Activated T-cell treated with anti-CD3 and anti-CD28 coated beads for 4 hours (primary cell): Measurements from ENCODE around the gene GPATCH2L.

ENCODE experiments used
- DNase-seq: peaks from one replicate; pipeline ENCODE4 v3.0.0-alpha.2; 2020

Gene GPATCH2L

DNA sequence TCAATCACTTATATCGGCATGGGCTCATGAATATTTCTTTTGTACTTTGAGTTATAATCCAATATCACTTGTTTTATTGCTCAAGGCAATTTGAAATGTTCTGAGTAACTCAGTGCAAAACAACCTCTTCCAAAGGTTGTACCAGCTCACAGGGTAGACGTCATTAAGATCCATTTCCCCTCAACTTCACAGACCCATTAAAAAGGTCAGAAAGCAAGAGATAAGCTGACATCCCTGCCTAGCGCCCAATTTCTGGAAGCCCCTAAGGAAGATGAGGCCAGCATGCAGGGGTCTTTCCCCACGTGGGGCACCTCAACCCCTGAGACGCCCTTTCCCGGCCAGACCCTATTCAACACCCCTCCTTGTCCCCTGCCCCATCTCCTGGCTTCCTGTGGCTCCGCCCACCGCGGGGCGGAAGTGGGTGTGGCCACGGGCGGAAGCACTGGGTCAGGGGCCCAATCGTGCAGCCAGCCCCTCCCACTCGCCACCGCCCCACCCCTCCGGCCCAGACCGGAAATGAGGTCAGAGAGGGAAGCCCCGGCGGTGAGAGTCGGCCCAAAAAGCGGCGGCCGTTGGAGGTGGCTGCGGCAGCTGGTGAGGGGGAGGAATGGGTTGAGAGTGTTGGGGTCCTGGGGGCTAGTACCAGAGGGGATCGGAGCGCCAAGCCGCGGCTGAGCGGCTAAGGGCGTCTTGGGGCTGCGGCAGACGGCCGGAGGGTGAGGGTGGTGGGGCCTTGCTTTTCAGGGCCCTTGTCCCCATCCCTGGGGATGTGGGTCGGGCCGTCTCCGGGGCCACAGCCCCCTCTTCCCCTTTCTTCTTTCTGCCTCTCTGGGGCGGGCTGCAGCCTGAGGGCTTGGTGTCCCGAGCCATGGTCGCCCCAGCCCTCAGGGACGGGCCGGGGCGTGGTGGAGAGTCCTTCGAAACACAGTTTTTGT, at the start of gene GPATCH2L:
GPATCH2L (plus strand) TSS at position 525 of the 935 bp plus-strand sequence. CDS start 2,442 bp downstream, outside the sequence.
- peak; percentile 99 for DNase-seq

- no peak for DNase-seq
These were observed 46.8 kb upstream of the GPATCH2L start for GRCh38 chr14:76104802-76105355.

- DNase-seq: no peak
These were observed 45.5 kb upstream of the GPATCH2L start for GRCh38 chr14:76106188-76106587.

GRCh38 chr14:76109087-76109880, 42.4 kb upstream of the GPATCH2L start:
- no peak for DNase-seq

- no peak for DNase-seq
These were observed 38.7 kb upstream of the GPATCH2L start for GRCh38 chr14:76112889-76113624.

DNA sequence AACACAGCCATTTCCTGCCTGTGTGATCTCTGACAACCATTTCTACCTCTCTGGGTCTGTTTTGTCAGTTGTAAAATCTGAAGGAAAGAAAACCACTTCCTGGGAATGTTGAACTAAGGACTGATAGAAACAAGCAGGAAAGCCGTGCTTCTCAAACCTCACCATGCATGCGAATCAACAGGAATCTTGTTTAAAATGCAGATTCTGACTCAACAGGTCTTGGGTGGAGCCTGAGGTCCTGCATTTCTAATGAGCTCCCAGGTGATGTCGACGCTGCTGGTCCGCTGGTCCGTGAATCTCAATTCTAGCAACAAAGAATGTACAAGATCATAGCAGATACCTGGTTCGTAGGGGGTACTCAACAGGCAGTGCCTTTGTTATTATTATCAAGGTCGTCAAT, 38.0 kb upstream of the GPATCH2L start:
- no peak for DNase-seq

- DNase-seq: no peak
These were observed 36.7 kb upstream of the GPATCH2L start for GRCh38 chr14:76115010-76115422.

- no peak for DNase-seq
These were observed 33.8 kb upstream of the GPATCH2L start for GRCh38 chr14:76117789-76118484.

DNA sequence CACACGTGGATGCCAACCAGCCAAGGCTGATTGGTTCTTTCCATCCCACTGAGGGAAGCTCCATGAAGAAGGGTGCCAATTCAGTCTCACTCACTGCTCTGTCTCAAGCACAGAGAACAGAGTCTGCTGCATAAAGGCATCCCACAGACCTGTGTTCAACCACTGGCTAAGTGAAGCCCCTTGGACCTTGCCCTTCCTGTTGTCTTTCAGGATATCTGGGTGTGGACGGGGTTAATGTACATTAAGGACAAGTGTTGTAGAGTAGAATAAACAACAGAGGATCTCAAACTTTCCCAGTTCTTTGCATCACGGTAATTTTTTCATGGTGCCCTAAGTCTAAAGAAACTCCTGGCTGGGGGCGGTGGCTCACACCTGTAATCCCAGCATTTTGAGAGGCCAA, 33.1 kb upstream of the GPATCH2L start:
- no peak for DNase-seq

GRCh38 chr14:76121089-76121748, 30.5 kb upstream of the GPATCH2L start:
- no peak for DNase-seq

DNA sequence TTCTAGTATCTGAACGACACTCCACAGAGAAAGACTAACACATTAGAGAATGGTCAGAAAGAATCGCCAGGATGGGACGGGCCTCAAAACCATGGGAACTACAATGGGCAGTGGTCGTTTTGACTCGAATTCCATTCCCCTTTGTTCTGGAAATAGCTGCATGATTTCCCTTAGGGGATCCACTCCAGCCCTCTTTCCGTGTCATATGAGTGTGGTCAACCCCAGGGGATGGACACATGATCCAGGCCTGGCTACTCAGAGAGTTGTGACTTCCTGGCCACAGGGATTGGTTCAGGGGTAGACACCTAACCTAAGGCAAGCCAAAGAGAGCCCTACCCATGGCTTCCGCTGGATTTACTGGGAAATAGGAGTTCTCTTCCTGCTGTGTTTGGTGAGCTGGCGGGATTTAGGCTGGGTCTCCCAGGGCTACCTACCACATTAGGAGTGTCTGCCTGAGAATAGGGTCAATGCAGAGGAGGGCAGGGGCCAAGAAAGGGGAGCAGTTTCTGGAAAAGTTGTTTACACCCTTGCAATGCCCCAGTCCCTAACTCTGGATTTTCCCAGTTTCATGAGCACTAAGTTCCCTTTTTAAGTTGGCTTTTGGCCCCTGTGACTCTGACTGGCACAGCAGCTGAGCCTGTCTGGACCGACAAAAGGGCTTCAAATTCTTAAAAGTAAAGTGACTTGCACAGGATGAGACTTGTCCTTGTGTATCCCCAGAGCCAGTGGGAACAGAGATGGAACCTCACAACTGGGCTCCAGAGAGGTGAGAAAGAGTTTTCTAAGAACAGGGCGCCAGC, 28.1 kb upstream of the GPATCH2L start:
- no peak for DNase-seq

- no peak for DNase-seq
These were observed 26.2 kb upstream of the GPATCH2L start for GRCh38 chr14:76125511-76125910.

DNA sequence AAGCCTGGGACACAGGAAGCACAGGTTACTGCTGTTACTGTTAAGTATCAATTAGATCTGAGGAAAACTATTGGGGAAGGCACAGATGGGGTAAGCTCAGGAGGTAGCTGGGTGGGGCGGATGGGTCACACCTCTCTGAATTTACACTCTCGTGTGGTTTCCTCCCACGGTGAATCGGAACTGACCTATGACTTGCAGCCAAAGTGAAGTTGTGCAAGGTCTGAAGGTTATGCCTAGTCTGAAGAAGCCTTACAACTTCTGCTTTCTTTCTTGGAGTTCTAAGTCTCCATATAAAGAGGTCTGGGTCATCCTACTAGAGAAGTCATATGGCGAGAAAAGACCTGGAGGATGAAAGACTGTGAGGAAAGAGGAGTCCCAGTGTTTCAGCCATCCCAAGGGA, 25.6 kb upstream of the GPATCH2L start:
- no peak for DNase-seq

GRCh38 chr14:76129851-76130576, 21.7 kb upstream of the GPATCH2L start:
- no peak for DNase-seq

GRCh38 chr14:76131071-76131965, 20.4 kb upstream of the GPATCH2L start:
- DNase-seq: no peak

DNA sequence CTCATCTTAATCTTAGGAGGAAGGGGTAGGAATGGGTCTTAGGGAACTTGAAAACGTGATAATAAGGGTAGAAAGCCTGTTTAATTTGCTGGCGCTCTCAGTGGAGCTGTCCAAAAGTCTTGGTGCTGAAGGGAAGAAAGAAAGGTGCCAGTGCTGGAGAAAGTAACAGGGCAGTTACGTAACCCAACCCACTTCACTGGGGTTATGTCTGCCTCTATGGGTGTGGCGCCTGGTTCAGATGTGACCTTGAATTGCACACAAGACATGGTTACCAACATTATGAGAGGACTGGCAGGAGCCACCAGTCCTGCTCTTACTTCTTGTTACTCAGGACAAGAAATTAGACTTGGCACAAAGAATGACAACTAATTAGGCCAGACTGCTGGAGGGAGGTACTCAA, 18.6 kb upstream of the GPATCH2L start:
- no peak for DNase-seq

- no peak for DNase-seq
These were observed 17.5 kb upstream of the GPATCH2L start for GRCh38 chr14:76134231-76134630.

GRCh38 chr14:76135722-76136121, 16.0 kb upstream of the GPATCH2L start:
- no peak for DNase-seq
